Keratinocyte (primary cell): ENCODE data around the gene KLRF2. TPM values are rescaled to one million over a fixed set of nuclear protein-coding genes. Genes with fewer than 3 reads are reported as not detected.

Source experiments
- DNase-seq: peaks from one replicate; pipeline ENCODE4 v3.0.0-alpha.2; 2011; ENCODE audit warnings: low read depth, missing footprints, low spot score
- FAIRE-seq: peaks from 2 replicates; lab custom pipeline; 2011; peaks lifted over from hg19 to GRCh38; lab: Jason Lieb, UNC
- H2AFZ ChIP-seq: 2 replicates; pipeline ENCODE4 v1.6.0; 2012; ENCODE audit warnings: low read length, control low read depth, inconsistent platforms; ENCODE audit not compliant: control insufficient read depth
- H3K27ac ChIP-seq: 2 replicates; pipeline ENCODE4 v1.5.1; 2011; ENCODE audit warnings: low read length; ENCODE audit not compliant: control insufficient read depth, insufficient read depth
- H3K27me3 ChIP-seq: 3 replicates; pipeline ENCODE4 v1.6.0; 2011; ENCODE audit warnings: low read length; ENCODE audit not compliant: control insufficient read depth, insufficient read depth; ENCODE audit errors: extremely low read depth
- H3K36me3 ChIP-seq, 2 experiments: 2 replicates in 1 of 2; 3 replicates in 1 of 2; pipeline ENCODE4 v1.5.1; 2011; ENCODE audit warnings: low read length in 2 of 2, mild to moderate bottlenecking in 1 of 2; ENCODE audit not compliant: control insufficient read depth in 2 of 2, insufficient read depth in 2 of 2; ENCODE audit errors: extremely low read depth in 1 of 2
- H3K4me1 ChIP-seq: 3 replicates; pipeline ENCODE4 v1.5.1; 2011; ENCODE audit warnings: low read length; ENCODE audit not compliant: control insufficient read depth, insufficient read depth; ENCODE audit errors: extremely low read depth
- H3K4me2 ChIP-seq: 3 replicates; pipeline ENCODE4 v1.6.0; 2011; ENCODE audit warnings: low read depth, low read length; ENCODE audit not compliant: control insufficient read depth, insufficient read depth; ENCODE audit errors: extremely low read depth
- H3K4me3 ChIP-seq, 3 experiments: fragments of 200-600 bp in 1 of 3; sonication (generic) in 1 of 3; 2 replicates in 2 of 3; 3 replicates in 1 of 3; pipeline ENCODE4 v1.5.1; 2011 to 2016; ENCODE audit warnings: low read length in 3 of 3, mild to moderate bottlenecking in 3 of 3, control low read depth in 2 of 3, inconsistent platforms in 1 of 3, low read depth in 1 of 3, mixed read lengths in 1 of 3, mixed run types in 1 of 3, moderate library complexity in 1 of 3; ENCODE audit not compliant: control insufficient read depth in 2 of 3, insufficient read depth in 2 of 3; ENCODE audit errors: extremely low read depth in 1 of 3
- H3K79me2 ChIP-seq: 2 replicates; pipeline ENCODE4 v1.6.0; 2012; ENCODE audit warnings: low read length; ENCODE audit not compliant: control insufficient read depth, insufficient read depth
- H3K9ac ChIP-seq: 3 replicates; pipeline ENCODE4 v1.6.0; 2011; ENCODE audit warnings: low read length; ENCODE audit not compliant: control insufficient read depth, insufficient read depth; ENCODE audit errors: extremely low read depth
- H3K9me1 ChIP-seq: 3 replicates; pipeline ENCODE4 v1.6.0; 2011; ENCODE audit warnings: low read length; ENCODE audit not compliant: control insufficient read depth, insufficient read depth; ENCODE audit errors: extremely low read depth
- H3K9me3 ChIP-seq: 2 replicates; pipeline ENCODE4 v1.5.1; 2012; ENCODE audit warnings: low read depth, low read length; ENCODE audit not compliant: control insufficient read depth
- H4K20me1 ChIP-seq: 3 replicates; pipeline ENCODE4 v1.6.0; 2011; ENCODE audit warnings: low read length; ENCODE audit not compliant: control insufficient read depth, insufficient read depth; ENCODE audit errors: extremely low read depth
- CTCF ChIP-seq, 3 experiments: IDR thresholded peaks in 1 of 3; conservative IDR thresholded peaks in 1 of 3; optimal IDR thresholded peaks in 1 of 3; 2 replicates in 2 of 3; 3 replicates in 1 of 3; pipeline versions ENCODE3 to v1.5.1; 2011; ENCODE audit warnings: low read length in 3 of 3, mild to moderate bottlenecking in 3 of 3, moderate library complexity in 2 of 3, control low read depth in 1 of 3, inconsistent platforms in 1 of 3; ENCODE audit not compliant: insufficient read depth in 2 of 3; ENCODE audit errors: extremely low read depth in 1 of 3
- EZH2 ChIP-seq: IDR thresholded peaks from one replicate; pipeline ENCODE4 v1.6.1; 2012; ENCODE audit warnings: inconsistent platforms, mild to moderate bottlenecking, low read length, moderate library complexity
- dilution Hi-C: fragments of 300-500 bp; cut with MboI; formaldehyde crosslinking; loops from one replicate; pipeline ENCODE4 v1.7.0; 2020; ENCODE audit warnings: low sequenced_read_pairs; ENCODE audit not compliant: extremely low pct_ligation_motif_present
- polyA plus RNA-seq, 5 experiments: library from polyadenylated mRNA; depleted of rRNA in 3 of 5; stranded (reverse) in 3 of 5; stranded (forward) in 1 of 5; unstranded in 1 of 5; fragments of >200 nt; gene quantifications; 1 replicate in 1 of 5; 2 replicates in 3 of 5; 3 replicates in 1 of 5; pipeline versions ENCODE4 v1.2.1 to v1.2.3, GENCODE V29; 2011 to 2012; ENCODE audit warnings: missing spikeins in 2 of 5, low read depth in 1 of 5, low replicate concordance in 1 of 5

KLRF2 gene
- polyA plus RNA-seq, 1 donor (not counting 4 experiments of a cell fraction or from before 2014, with no cell fraction given) = not detected

- FAIRE-seq (peak; percentile 87), DNase-seq (no peak)
- Histone ChIP-seq H3K36me3 (no peaks in the 10 kb centered on the region), H3K4me3 (no peak overlapping the region), H3K79me2 (no peaks in the 10 kb centered on the region), H3K27me3 (no peaks in the 10 kb centered on the region), H2AFZ (peak overlapping the region; percentile 74), H3K9me1 (no peaks in the 10 kb centered on the region), H3K27ac (no peak overlapping the region), H3K9ac (no peak overlapping the region), H3K9me3 (no peaks in the 10 kb centered on the region), H4K20me1 (no peaks in the 10 kb centered on the region), H3K4me1 (peaks cover 4% of the 10 kb centered on the region), H3K4me2 (no peak overlapping the region)
- dilution Hi-C loops = no loop called here
- TF ChIP-seq EZH2 (no peak), CTCF (optimal IDR thresholded peaks at IDR 0.05 in 1 of 3, IDR thresholded peaks at IDR 0.05 in 1 of 3, conservative IDR thresholded peaks at IDR 0.05 in 1 of 3; ENCODE audit: extremely low read depth in 1 of 3, insufficient read depth in 2 of 3, low read length in 3 of 3) (no peak)
These were observed 7.5 kb downstream of the KLRF2 start for GRCh38 chr12:9888665-9889273.

- Histone ChIP-seq H2AFZ (peak overlapping the region; percentile 20), H3K4me2 (no peak overlapping the region), H3K79me2 (no peaks in the 10 kb centered on the region), H3K9me3 (no peaks in the 10 kb centered on the region), H3K4me3 (no peak overlapping the region), H3K27me3 (no peaks in the 10 kb centered on the region), H4K20me1 (no peaks in the 10 kb centered on the region), H3K27ac (no peak overlapping the region), H3K9ac (no peak overlapping the region), H3K9me1 (no peaks in the 10 kb centered on the region), H3K36me3 (no peaks in the 10 kb centered on the region), H3K4me1 (peaks cover 12% of the 10 kb centered on the region)
- no peak for FAIRE-seq
- dilution Hi-C loops = no loop called here
- DNase-seq = no peak
- no peak for TF ChIP-seq EZH2
- TF ChIP-seq CTCF (optimal IDR thresholded peaks at IDR 0.05 in 1 of 3, IDR thresholded peaks at IDR 0.05 in 1 of 3, conservative IDR thresholded peaks at IDR 0.05 in 1 of 3; ENCODE audit: extremely low read depth in 1 of 3, insufficient read depth in 2 of 3, low read length in 3 of 3) = no peak
These were observed 14.1 kb downstream of the KLRF2 start for GRCh38 chr12:9895215-9895971.
